GM18499 (cell line): ENCODE results near the gene NME3.

ENCODE experiments used
- ATAC-seq: cut with Tn5 transposase; IDR thresholded peaks from one replicate; pipeline ENCODE4 v1.9.1; 2021; ENCODE audit warnings: moderate number of reproducible peaks; ENCODE audit not compliant: insufficient read depth, unreplicated experiment

Gene NME3

DNA sequence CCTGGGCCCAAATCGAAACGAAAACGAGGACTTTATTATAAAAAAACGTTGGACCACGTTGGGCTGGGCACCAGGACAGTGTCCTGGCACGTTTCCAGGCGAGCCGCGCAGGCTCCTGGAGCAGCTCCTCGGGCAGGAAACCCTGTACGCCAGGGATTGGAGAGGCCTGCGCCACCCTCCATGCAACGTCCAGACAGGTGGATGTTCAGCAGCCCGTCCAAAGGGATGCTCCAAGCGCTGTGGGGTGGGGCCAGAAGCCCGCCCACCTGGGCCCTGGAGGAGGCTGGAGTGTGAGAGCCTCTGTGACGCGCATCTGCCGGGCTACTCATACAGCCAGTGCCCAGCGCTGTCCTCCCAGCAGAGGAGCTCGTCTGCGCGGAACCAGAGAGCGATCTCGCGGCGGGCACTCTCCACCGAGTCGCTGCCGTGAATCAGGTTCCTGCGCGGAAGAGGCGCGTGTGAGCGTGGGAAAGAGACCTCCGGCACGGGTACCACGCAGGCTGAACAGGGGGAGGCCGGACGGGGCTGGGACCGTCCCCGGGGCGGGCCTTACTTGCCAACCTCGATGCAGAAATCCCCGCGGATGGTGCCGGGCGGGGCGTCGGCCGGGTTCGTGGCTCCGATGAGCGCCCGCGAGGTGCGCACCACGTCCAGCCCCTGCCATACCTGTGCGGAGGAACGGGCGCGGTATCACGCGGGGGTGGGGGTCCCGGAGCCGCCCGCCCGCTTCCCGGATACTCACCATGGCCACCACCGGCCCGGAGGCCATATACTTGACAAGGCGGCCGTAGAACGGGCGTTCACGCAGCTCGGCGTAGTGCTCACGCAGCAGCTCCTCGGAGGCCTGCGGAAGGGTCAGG is 785 bp downstream of the NME3 start:
- no peak for ATAC-seq

DNA sequence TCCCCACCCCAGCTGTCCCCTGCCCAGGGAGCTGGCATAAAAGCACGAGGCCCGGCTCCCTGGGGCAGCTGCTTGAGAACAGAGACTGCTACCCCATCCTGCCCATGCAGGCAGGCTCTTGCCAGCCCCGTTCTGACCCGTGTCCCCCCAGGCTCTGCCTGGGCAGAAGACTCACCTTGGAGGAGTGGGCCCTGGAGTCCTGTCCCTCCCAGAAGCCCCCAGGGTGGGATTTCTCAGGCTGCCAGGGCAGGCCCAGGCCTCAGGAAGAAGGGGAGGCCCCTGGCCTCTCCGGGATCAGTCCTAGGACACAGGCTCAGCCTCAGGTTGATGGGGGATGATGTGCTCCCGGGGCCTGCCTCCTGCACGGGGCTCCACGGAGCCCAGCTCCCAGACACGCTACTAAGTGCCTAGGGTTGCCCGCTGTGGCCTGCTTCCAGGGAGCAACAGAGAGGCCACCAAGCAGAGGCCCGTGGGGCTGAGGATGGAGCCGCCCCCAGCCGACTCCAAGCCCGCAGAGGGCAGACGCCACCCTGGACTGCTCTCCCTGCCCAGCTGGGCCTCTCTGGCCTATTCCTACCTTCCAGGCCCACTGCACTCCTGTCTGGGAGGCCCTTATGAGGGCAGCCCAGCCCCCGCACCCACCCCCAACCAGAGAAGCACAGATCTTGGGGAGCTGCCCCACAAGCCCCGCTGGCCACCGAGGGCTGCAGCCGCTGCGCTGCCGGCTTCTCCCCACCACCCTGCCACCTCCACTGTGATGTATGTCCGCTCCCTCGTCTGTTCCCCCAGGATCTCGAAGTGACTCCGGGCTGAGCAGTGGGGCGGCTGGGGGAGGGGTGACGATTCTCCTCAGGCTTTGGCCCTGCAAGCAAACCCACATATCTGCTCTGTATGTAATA is 1.7 kb downstream of the NME3 start:
- no peak for ATAC-seq

DNA sequence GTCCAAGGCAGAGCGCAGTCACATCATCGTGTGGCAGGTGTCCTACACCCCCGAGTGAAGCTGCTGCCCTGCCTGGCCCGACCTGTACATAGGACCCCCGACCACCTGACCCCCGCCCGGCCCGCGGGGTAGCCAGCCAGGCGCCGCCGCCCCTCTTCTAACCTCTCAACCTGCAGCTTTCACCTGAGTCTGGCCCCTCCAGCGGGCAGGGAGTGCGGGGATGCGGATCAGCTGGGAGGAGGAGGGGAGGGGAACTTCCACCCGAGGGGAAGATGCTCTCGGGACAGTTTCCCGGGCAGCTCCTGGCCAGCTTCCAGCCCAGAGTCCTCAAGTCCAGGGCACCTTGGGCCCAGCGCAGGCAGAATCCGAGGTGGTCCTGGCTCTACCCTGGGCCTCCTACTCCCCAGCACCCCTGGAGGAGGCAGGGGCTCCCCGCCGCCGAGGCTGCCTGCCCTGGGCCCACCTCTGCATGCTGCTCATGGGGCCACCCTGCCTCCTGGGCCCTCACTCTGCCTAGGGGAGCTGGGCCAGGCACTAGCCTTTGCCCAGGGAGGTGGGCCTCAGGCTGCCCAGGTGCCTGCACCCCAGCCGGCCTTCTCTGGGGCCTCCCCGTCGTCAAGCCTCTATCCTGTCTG is 2.5 kb downstream of the NME3 start:
- ATAC-seq = no peak

DNA sequence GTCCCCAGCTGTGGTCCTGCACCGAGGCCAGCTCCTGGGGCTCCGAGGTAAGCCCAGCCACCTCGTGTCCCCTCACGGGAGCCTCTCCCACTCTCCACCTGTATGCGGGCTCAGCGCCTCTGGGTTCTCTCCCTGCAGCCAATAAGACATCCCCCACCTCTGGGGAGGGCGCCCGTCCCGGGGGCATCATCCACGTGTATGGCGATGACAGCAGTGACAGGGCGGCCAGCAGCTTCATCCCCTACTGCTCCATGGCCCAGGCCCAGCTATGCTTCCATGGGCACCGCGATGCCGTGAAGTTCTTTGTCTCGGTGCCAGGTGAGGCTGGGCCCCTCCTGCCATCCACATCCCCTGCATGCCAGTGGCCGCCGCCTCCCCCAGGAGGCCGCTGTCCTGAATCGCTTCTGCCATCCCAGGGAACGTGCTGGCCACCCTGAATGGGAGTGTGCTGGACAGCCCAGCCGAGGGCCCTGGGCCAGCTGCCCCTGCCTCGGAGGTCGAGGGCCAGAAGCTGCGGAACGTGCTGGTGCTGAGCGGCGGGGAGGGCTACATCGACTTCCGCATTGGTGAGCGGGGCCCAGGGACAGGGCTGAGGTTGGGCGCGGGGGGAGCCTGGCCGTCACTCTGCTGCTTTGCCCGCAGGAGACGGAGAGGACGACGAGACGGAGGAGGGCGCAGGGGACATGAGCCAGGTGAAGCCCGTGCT is 3.1 kb downstream of the NME3 start:
- ATAC-seq = no peak

DNA sequence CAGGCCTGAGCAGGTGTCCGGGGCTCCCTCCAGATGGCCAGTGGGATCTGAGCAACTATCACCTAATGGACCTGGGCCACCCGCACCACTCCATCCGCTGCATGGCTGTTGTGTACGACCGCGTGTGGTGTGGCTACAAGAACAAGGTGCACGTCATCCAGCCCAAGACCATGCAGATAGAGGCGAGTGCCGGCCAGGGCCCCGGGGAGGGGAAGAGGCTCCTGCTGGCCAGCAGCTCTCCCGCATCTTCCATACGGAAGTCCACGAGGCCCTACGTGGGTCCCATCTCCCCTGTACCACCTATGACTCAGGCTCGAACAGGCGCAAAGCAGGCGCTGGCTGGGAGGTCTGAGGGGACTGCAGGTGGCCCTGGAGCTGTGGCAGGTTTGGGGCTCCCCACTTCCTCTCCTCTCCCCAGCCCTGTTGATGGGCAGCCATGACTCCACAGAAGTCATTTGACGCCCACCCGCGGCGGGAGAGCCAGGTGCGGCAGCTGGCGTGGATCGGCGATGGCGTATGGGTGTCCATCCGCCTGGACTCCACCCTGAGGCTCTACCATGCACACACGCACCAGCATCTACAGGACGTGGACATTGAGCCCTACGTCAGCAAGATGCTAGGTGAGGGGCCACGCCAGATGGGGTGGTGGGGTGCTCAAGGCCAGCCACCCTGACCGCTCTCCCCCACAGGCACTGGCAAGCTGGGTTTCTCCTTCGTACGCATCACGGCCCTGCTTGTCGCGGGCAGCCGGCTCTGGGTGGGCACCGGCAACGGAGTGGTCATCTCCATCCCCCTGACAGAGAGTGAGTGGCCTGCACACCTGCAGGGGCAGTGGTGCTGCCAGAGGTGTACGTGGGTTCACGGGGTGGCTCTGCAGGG is 4.0 kb downstream of the NME3 start:
- no peak for ATAC-seq

DNA sequence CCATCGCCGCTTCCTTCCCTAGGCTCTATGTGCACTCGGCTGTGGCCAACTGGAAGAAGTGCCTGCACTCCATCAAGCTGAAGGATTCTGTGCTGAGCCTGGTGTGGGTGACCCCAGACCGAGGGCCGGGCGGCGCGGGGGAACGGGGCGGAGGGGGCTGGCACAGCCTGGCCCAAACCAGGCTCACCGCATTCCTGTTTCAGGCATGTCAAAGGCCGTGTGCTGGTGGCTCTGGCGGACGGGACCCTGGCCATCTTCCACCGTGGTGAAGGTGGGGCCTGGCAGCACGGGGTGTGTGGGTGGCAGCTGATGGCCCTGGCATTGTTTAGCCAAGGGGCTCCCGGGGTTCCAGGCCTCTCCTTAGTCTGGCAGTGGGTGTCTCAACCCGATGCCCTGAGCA is 4.6 kb downstream of the NME3 start:
- ATAC-seq = no peak

DNA sequence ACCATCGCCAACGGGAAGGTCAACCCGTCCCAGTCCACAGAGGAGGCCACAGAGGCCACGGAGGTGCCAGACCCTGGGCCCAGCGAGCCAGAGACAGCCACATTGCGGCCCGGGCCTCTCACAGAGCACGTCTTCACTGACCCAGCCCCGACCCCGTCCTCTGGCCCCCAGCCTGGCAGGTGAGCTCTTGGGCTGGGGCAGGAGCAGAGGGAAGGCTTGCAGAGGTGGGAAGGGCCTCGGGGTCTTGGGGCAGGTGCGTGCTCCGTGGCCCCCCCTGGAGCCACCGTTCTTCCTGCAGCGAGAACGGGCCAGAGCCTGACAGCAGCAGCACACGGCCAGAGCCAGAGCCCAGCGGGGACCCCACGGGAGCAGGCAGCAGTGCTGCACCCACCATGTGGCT is 5.1 kb downstream of the NME3 start:
- ATAC-seq = no peak

DNA sequence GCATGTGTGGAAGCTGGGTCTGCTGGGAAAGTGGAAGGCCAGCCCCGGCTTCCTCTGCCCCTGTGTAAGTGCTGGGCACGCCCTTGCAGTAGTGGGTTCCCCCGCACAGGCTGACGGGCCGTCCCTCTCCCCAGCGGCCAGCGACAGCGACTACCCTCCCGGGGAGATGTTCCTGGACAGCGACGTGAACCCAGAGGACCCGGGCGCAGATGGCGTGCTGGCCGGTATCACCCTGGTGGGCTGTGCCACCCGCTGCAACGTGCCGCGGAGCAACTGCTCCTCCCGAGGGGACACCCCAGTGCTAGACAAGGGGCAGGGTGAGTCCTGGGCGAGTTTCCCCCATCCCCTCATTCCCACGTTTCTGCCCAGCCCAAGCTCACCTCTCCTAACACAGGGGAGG is 5.5 kb downstream of the NME3 start:
- ATAC-seq = no peak

DNA sequence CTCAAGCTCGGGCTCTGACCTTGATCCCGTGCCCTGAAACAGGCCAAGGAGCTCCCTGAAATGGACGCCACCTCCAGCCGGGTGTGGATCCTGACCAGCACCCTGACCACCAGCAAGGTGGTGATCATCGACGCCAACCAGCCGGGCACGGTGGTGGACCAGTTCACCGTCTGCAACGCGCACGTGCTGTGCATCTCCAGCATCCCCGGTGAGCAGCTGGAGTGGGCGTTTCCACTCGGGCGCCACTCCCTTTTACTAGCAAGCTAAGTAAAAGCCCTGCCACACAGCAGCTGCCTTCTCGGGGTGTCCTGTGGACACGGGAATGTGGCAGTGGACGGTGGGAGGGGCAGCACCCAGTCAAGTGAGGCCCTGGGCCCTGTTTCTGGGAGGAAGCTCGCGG is 6.4 kb downstream of the NME3 start:
- ATAC-seq = no peak

DNA sequence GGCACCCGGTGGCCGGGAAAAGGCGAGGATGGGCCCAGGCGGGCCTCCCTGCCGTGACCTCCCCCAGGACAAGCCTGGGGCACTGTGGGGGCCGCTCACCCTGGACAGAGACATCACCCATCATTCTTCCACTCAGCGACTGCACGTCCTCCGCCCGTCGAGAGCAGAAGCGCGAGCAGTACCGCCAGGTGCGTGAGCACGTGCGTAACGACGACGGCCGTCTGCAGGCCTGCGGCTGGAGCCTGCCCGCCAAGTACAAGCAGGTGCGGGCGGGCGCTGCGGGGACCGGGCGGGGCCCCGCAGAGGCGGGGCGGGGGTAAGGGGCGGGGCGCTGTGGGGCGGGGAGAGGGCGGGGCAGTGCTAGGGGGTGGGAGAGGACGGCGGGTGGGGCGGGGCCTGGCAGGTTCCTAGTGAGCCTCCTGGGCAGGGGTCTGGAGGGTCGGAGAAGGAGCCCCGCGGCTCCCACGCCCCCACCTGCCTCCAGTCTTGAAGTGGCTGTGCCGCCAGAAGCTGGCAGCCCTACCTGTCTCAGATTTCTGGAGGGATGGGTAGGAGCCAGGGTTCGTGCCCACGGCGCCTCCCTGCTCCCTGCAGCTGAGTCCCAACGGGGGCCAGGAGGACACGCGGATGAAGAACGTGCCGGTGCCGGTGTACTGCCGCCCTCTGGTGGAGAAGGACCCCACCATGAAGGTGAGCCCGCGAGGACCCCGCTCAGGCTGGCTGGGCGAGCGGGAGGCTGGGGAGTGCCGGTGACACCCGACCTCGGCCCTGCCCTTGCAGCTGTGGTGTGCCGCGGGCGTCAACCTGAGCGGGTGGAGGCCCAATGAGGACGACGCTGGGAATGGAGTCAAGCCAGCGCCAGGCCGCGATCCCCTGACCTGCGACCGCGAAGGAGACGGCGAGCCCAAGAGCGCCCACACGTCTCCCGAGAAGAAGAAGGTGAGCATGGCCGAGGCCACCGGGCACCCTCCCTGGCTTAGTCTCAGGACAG is 7.5 kb downstream of the NME3 start:
- no peak for ATAC-seq

DNA sequence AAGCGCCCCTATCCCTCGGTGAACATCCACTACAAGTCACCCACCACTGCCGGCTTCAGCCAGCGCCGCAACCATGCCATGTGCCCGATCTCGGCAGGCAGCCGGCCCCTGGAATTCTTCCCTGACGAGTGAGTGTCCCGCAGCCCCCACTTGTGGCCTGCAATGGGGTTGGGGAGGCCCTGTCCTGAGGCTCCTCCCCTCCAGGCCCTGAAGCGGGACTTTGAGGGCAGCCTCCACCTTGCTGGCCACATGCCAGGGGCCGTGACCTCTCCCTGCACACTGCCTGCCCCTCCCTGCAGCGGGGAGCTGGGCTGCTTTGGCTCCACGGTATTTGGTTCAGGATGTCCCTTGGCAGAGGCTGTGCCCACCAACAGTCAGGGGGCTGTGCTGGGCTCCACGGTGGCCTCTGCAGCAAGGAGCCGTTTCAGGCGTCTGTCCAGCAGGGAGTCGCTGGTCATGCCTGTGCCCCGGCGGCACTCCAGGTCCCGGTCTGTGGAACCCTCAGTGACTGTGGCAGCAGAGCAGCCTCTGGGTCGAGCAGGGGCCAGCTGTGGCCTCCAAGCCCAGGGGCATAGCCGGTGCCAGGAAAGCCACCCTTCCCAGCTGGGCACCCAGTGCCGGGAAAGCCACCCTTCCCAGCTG is 8.3 kb downstream of the NME3 start:
- ATAC-seq = no peak

DNA sequence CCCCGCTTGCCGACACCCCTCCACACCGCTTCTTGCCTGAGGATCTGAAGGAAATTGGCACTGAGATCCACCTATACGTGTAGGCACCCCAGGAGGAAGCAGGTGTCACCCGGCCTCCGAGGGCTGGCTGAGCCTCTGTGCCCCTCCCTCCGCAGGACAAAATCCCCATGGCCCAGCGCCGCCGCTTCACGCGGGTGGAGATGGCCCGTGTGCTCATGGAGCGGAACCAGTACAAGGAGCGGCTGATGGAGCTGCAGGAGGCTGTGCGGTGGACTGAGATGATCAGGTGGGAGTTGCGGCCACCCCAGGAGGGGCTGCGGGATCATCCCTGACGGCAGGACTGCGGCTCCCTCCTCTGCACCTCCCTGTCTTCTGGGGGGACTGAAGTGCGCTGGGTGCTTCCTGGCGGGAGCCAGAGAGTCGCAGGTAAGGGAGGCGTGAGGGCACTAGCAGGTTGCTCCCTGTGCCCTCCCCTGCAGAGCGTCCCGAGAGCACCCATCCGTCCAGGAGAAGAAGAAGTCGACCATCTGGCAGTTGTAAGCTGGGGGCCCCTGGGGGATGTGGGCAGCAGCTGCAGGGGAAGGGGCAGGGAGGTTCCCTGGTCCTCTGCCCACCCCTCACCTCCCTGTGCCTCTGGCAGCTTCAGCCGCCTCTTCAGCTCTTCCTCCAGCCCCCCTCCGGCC is 9.0 kb downstream of the NME3 start:
- no peak for ATAC-seq

DNA sequence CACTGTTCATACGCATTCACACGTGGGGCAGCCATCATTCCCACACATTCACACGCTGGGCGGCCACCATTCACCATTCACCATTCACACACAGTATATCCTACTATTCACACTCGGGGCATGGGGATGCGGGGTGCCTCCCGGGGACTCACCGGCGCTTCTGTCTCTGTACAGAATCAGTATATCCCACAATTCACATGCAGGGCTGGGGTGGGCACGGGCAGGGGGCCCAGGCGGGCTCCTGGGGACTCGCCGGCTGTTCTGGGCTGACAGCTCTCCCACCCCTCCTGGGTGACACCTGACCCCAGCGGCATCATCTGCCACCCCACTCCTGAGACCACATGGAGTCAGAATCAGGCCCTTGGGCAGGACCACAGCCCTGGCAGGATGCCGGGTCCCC is 9.6 kb downstream of the NME3 start:
- ATAC-seq = no peak

DNA sequence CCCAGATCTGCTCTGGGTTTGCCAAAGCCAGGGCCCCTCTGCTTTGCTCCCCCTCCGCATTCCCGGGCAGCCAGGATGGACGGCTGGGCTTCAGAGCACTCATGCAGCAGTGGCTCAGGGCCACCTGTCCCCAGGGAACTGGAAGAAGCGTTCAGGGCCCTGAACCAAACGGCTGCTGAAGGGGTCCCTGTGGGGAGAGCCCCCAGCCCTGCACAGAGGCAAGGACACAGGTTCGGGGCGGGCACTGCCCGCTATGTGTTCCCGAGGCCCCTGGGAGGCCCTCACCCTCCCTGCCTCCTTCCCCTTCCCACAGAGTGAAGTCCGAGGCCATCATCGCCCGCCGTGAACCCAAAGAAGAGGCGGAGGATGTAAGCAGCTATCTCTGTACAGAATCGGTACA is 10.4 kb downstream of the NME3 start:
- no peak for ATAC-seq

DNA sequence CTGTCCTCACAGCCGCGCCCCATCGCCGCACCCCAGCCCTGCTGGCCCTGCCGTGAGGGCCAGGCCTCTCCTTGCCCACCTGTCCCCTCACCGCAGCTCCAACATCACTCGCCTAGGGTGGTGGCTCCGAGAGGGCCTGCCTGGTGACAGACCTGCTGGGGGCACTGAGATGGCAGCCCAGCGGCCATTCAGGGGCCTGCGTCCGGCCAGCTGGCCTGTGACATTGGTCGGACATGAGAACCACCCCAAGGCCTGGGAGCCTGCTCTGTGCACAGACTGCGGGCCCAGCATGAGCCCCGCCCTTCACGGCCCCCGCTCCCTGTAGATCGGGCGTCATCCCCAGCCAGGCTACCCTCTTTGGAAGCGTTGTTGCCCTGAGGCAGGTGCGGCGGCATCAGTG is 11.8 kb downstream of the NME3 start:
- no peak for ATAC-seq

DNA sequence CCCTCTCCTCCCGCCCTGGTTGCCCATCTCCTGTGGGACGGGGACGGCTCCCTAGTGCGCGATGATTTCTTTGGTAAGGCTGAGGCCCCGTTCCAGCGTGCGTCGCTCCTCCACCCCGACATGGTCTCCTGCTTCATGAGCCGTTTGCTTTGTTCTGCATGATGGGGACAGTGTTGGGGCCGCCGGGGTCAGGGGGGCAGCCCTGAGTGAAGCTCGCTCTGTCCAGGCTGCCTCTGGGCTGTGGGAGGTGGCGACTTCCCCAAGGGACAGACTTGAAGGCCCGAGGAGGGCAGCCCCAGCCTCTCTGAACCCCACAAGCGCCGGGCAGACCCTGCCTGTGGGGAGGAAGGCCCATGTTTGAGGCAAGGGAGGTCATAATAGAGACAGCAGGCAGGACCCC is 12.4 kb downstream of the NME3 start:
- no peak for ATAC-seq

DNA sequence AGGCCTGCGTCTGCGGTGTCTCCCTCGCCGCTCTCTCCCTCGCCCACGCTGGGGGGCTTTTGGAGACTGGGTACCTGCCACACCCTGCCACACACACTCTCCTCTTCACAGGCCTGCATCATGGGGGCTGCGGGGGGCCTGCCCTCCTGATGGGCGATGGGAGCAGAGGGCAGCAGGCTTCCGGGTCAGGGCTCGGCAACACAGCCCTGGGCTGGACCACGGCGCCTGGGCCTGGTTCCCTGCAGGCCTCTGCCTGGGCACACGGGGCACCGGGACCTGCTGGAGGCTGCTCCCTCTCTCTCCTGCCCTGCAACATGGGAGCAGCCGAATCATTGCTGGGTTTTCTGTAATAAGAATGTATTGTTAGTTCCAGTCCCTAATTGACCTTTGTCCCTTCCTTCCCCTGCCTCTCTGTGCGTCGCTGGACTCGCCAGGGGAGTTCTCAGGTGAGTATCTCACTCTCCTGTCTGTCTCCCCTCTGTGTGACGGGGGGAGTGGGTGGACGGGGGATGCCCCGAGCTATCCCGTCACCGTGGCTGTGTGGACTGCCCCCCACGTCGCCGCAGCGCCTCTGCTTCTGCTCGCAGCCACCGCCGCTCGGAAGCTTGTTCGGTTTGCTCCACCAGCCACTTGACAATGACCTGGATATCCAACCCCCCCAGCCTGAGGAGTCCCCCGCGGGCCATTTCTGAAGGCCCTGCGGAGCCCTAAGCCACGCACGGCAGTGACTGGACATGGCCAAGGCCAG is 13.5 kb downstream of the NME3 start:
- no peak for ATAC-seq
